ENCODE measurements around the gene OR3A3.

The OR3A3 gene

GRCh38 chr17:3472137-3472536, 61.0 kb downstream of the OR3A3 start:
- DNase-seq (ENCODE audit: low spot score) = no peak
